ENCODE measurements around the gene PLCD3. TPM values are rescaled to one million over a fixed set of nuclear protein-coding genes. Genes with fewer than 3 reads are reported as not detected.

The PLCD3 gene
- polyA plus RNA-seq, 1 experiment = 81.6 TPM

DNA sequence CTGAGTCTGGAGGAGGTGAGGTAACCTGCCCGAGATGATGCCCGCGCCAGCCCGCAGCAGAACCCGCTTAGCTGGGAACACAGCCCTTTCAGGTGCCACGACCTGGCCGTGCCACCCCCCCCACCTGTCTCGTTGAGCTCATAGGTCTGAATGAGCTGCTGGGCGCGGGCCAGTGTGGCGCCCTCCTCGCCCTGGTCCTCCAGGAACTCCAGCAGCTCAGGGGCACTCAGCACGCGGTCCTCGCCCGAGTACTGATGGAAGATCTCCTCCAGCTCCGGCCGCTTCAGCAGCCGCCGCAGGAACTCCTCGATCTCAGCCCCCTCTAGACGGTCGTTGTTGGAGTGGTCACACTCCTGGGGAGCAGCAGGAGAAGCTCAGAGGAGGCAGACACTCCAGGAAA is 13.6 kb downstream of the PLCD3 start:
- Histone ChIP-seq H3K4me3 (ENCODE audit: low read depth, low read length) (no peak overlapping the region), H3K36me3 (ENCODE audit: control insufficient read depth, insufficient read depth, low read length) (peaks cover 20% of the 10 kb centered on the region), H3K27me3 (ENCODE audit: control insufficient read depth, insufficient read depth, low read length) (no peaks in the 10 kb centered on the region)
- TF ChIP-seq, protein P1, sequence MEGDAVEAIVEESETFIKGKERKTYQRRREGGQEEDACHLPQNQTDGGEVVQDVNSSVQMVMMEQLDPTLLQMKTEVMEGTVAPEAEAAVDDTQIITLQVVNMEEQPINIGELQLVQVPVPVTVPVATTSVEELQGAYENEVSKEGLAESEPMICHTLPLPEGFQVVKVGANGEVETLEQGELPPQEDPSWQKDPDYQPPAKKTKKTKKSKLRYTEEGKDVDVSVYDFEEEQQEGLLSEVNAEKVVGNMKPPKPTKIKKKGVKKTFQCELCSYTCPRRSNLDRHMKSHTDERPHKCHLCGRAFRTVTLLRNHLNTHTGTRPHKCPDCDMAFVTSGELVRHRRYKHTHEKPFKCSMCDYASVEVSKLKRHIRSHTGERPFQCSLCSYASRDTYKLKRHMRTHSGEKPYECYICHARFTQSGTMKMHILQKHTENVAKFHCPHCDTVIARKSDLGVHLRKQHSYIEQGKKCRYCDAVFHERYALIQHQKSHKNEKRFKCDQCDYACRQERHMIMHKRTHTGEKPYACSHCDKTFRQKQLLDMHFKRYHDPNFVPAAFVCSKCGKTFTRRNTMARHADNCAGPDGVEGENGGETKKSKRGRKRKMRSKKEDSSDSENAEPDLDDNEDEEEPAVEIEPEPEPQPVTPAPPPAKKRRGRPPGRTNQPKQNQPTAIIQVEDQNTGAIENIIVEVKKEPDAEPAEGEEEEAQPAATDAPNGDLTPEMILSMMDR (IDR thresholded peaks at IDR 0.05; ENCODE audit: insufficient read depth, low read depth, low read length) = no peak
- CTCF ChIA-PET = interaction anchor here (1.0 to 4.0 kb wide), 7 partner anchors 10 to 200 kb away, joined by 3 to 19 read pairs (median 10); partner anchors contain the start of genes ACBD4 and PLCD3
- POLR2A ChIA-PET = no interaction called here
- DNase-seq (ENCODE audit: low read depth) = no peak

DNA sequence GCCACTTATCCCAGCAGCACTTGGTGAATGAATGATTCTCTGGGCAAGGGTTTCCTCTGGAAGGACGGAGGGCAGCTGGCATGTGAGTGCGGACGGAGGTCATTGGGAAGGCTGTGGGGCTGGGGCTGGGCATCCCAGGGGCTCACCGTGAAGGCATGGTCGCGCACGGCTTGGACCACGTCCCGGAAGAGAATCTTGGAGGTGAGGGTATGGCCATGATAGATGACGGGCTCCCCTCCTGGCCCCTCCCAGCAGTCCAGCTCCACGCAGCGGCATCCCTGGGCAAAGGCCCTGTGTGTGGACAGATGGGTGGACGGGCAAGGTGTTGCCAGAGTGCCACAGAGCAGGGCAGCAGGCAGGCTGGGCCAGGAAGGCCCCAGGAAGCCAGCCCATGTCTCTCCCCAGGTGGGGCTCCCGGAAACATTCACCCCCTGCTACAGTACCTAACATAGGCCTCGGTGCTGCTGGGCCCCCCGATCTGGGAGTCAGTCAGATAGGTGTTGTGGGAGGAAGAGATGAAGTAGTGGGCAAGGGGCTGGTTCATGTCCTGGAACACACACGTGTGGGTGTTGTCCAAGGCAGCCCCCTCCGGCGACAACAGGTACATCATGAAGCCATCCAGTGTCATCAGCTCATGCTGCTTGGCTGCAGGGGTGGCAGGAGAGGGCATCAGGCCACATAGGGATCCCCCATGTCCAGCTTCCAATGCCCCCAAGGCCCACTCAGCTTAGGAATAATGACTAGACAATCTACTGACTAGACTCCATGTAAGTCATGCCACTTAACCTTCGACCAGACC is 14.3 kb downstream of the PLCD3 start:
- TF ChIP-seq, protein P1 (IDR thresholded peaks at IDR 0.05; ENCODE audit: insufficient read depth, low read depth, low read length) = no peak
- H3K4me3 ChIP-seq (ENCODE audit: low read depth, low read length) = no peak overlapping the region
- ChIA-PET POLR2A (no interaction called here), CTCF (interaction anchor here (0.7 to 4.0 kb wide), 9 partner anchors 10 to 199 kb away, joined by 3 to 19 read pairs (median 7); partner anchors contain the start of genes ACBD4 and PLCD3)
- H3K27me3 ChIP-seq (ENCODE audit: control insufficient read depth, insufficient read depth, low read length) = no peaks in the 10 kb centered on the region
- peaks cover 21% of the 10 kb centered on the region for H3K36me3 ChIP-seq (ENCODE audit: control insufficient read depth, insufficient read depth, low read length)
- DNase-seq (ENCODE audit: low read depth) = no peak

DNA sequence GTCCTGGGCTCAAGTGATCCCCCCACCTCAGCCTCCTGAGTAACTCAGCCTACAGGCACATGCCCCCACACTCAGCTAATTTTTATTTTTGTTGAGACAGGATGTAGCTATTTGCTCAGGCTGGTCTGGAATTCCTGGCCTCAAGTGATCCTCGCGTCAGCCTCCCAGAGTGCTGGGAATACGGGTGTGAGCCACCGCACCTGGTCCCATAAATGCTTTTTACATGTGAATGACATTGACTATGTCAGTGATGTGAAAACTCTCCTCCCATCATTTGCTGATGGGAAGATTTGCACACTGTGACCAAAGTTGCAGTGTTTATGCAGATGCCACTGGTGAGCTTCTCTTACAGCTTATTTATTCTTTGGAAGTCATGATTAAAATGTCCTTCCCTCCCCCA is 15.0 kb downstream of the PLCD3 start:
- TF ChIP-seq, protein P1 (IDR thresholded peaks at IDR 0.05; ENCODE audit: insufficient read depth, low read depth, low read length) = no peak
- no peaks in the 10 kb centered on the region for H3K27me3 ChIP-seq (ENCODE audit: control insufficient read depth, insufficient read depth, low read length)
- peaks cover 28% of the 10 kb centered on the region for H3K36me3 ChIP-seq (ENCODE audit: control insufficient read depth, insufficient read depth, low read length)
- H3K4me3 ChIP-seq (ENCODE audit: low read depth, low read length) = no peak overlapping the region
- CTCF ChIA-PET = interaction anchor here (0.7 to 4.0 kb wide), 7 partner anchors 9 to 199 kb away, joined by 3 to 19 read pairs (median 7); partner anchors contain the start of genes ACBD4 and PLCD3
- POLR2A ChIA-PET = no interaction called here
- DNase-seq (ENCODE audit: low read depth) = no peak

DNA sequence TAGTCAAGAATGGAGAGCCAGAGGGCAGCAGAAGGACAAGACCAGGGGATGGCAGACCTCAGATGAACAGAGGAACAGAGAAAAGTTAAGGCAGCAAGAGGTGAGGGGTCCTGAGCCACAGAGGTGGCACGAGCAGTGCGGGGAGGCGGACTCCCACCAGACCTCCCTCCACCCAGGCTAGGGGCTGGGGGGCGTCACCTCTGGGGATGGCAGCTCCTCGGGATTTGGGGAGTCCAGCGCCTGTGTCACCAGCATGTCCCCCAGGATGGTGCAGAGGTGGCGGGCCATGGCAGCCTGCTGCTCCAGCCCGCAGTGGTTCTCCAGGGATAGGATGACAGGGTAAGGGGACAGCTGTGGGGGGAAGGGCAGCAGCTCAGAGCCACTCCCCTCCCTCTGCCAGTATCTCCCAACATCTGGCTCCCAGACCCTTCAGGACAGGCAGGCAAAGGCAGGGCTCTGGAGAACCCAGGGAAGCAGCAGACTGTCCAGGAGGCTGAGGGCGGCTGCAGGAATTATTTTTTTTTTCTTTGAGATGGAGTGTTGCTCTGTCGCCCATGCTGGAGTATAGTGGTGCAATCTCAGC is 15.8 kb downstream of the PLCD3 start:
- no peaks in the 10 kb centered on the region for H3K27me3 ChIP-seq (ENCODE audit: control insufficient read depth, insufficient read depth, low read length)
- CTCF ChIA-PET = interaction anchor here (0.7 to 4.0 kb wide), 7 partner anchors 8 to 337 kb away, joined by 3 to 19 read pairs (median 7); partner anchors contain the start of gene ACBD4
- H3K36me3 ChIP-seq (ENCODE audit: control insufficient read depth, insufficient read depth, low read length) = peaks cover 30% of the 10 kb centered on the region
- no peak for DNase-seq (ENCODE audit: low read depth)
- POLR2A ChIA-PET = no interaction called here
- TF ChIP-seq, protein P1 (IDR thresholded peaks at IDR 0.05; ENCODE audit: insufficient read depth, low read depth, low read length) = no peak
- H3K4me3 ChIP-seq (ENCODE audit: low read depth, low read length) = no peak overlapping the region

DNA sequence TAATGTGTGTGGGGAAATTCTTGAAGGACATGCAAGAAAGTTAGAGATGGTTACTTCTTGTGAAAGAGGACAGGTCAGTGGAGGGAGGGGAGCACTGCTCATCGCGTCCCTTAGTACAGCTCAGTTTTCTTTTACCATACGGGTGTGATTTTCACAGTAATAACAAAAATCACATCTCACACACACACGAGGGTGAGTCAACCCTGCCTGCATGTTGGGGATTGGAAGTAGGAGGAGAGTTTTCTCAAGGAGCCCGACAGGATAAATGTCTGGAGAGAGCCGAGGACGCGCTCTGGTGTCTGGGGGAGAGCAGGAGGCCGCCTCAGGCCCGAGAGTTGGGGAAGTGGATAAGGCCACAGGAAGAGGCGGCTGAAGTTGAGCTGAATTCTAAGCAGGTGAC is 16.4 kb downstream of the PLCD3 start:
- H3K4me3 ChIP-seq (ENCODE audit: low read depth, low read length) = no peak overlapping the region
- ChIA-PET POLR2A (no interaction called here), CTCF (interaction anchor here (0.7 to 4.0 kb wide), 5 partner anchors 10 to 336 kb away, joined by 3 to 19 read pairs (median 3); partner anchors contain the start of gene ACBD4)
- TF ChIP-seq, protein P1 (IDR thresholded peaks at IDR 0.05; ENCODE audit: insufficient read depth, low read depth, low read length) = no peak
- H3K36me3 ChIP-seq (ENCODE audit: control insufficient read depth, insufficient read depth, low read length) = peaks cover 33% of the 10 kb centered on the region
- no peaks in the 10 kb centered on the region for H3K27me3 ChIP-seq (ENCODE audit: control insufficient read depth, insufficient read depth, low read length)
- no peak for DNase-seq (ENCODE audit: low read depth)
